SK-N-SH (cell line): ENCODE measurements around the gene PLCG1.

Experiments
- ELF1 ChIP-seq: IDR thresholded peaks from 2 replicates; pipeline ENCODE4 v1.4.0; 2012
- EZH2phosphoT487 ChIP-seq: fragments of 200-600 bp; sonication (generic); IDR thresholded peaks from 2 replicates; pipeline ENCODE4 v1.6.1; 2017; ENCODE audit warnings: low read depth, mixed run types, mild to moderate bottlenecking, antibody characterized with exemption, moderate library complexity, borderline replicate concordance
- NRF1 ChIP-seq: IDR thresholded peaks from 2 replicates; pipeline ENCODE4 v1.6.1; 2012; ENCODE audit warnings: low read depth, mild to moderate bottlenecking, low read length
- RCOR1 ChIP-seq: fragments of 150-350 bp; IDR thresholded peaks from 2 replicates; pipeline ENCODE4 v1.6.1; 2017; ENCODE audit warnings: antibody characterized with exemption, low read length
- TAF1 ChIP-seq: IDR thresholded peaks from 2 replicates; pipeline ENCODE4 v1.6.1; 2012; ENCODE audit warnings: low read depth, mild to moderate bottlenecking, low read length, moderate library complexity, borderline replicate concordance
- TCF12 ChIP-seq: IDR thresholded peaks from 2 replicates; pipeline ENCODE4 v1.4.0; 2012
- ZBTB33 ChIP-seq: IDR thresholded peaks from 2 replicates; pipeline ENCODE4 v1.4.0; 2012; ENCODE audit warnings: low read depth, borderline replicate concordance
- TF ChIP-seq, protein P1 (sequence below): fragments of 200-600 bp; sonication (generic); IDR thresholded peaks from 2 replicates; pipeline ENCODE4 v1.6.1; 2017; ENCODE audit warnings: antibody characterized with exemption, mild to moderate bottlenecking, moderate library complexity
- TF ChIP-seq, protein P2 (sequence below): IDR thresholded peaks from 2 replicates; pipeline ENCODE4 v1.6.1; 2012; ENCODE audit warnings: mild to moderate bottlenecking, low read depth, low read length, moderate library complexity

GRCh38 chr20:41155261-41155660 is 17.9 kb downstream of the PLCG1 start:
- TF ChIP-seq ZBTB33, result no peak
- TF ChIP-seq TAF1, result no peak
- TF ChIP-seq, protein P1, sequence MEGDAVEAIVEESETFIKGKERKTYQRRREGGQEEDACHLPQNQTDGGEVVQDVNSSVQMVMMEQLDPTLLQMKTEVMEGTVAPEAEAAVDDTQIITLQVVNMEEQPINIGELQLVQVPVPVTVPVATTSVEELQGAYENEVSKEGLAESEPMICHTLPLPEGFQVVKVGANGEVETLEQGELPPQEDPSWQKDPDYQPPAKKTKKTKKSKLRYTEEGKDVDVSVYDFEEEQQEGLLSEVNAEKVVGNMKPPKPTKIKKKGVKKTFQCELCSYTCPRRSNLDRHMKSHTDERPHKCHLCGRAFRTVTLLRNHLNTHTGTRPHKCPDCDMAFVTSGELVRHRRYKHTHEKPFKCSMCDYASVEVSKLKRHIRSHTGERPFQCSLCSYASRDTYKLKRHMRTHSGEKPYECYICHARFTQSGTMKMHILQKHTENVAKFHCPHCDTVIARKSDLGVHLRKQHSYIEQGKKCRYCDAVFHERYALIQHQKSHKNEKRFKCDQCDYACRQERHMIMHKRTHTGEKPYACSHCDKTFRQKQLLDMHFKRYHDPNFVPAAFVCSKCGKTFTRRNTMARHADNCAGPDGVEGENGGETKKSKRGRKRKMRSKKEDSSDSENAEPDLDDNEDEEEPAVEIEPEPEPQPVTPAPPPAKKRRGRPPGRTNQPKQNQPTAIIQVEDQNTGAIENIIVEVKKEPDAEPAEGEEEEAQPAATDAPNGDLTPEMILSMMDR, result no peak
- no peak for TF ChIP-seq TCF12
- TF ChIP-seq EZH2phosphoT487, result no peak
- TF ChIP-seq, protein P2, sequence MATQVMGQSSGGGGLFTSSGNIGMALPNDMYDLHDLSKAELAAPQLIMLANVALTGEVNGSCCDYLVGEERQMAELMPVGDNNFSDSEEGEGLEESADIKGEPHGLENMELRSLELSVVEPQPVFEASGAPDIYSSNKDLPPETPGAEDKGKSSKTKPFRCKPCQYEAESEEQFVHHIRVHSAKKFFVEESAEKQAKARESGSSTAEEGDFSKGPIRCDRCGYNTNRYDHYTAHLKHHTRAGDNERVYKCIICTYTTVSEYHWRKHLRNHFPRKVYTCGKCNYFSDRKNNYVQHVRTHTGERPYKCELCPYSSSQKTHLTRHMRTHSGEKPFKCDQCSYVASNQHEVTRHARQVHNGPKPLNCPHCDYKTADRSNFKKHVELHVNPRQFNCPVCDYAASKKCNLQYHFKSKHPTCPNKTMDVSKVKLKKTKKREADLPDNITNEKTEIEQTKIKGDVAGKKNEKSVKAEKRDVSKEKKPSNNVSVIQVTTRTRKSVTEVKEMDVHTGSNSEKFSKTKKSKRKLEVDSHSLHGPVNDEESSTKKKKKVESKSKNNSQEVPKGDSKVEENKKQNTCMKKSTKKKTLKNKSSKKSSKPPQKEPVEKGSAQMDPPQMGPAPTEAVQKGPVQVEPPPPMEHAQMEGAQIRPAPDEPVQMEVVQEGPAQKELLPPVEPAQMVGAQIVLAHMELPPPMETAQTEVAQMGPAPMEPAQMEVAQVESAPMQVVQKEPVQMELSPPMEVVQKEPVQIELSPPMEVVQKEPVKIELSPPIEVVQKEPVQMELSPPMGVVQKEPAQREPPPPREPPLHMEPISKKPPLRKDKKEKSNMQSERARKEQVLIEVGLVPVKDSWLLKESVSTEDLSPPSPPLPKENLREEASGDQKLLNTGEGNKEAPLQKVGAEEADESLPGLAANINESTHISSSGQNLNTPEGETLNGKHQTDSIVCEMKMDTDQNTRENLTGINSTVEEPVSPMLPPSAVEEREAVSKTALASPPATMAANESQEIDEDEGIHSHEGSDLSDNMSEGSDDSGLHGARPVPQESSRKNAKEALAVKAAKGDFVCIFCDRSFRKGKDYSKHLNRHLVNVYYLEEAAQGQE, result no peak
- no peak for TF ChIP-seq ELF1
- no peak for TF ChIP-seq RCOR1
- TF ChIP-seq NRF1, result no peak
